ENCODE results near the gene NIPBL.

DNA sequence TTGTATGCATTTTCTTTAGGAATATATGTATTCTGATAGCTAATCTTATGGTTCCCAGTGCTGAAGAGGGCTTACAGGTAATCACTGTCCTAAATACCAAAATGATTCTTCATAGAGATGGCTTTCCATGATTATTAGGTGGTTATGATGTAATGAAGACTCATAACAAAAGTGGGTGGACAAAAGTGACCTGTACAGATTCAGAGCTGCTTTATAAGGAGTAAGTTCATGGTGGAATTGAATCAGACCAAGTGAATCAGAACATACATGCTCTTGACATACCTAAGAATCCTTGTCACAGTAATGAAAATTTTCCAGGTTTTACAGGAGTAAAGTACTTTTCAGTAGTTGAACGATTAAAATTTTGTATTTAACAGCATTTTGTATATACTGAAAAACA, 105.6 kb downstream of the NIPBL start:
- TF ChIP-seq GATA3 (IDR thresholded peaks at IDR 0.05; ENCODE audit: low read depth, low read length) (no peak), GATA2 (IDR thresholded peaks at IDR 0.05; ENCODE audit: low read depth, low read length) (no peak)

All from SH-SY5Y (cell line).